ENCODE results near the gene TTN. TPM values are rescaled to one million over a fixed set of nuclear protein-coding genes. Genes with fewer than 3 reads are reported as not detected.

Gene TTN
- total RNA-seq, 3 donors from 2014 or later (not counting 1 experiment from before 2014, with no cell fraction given): 2.5 to 4.2 (median 3.7) TPM

GRCh38 chr2:178477443-178478129 lies 329.6 kb downstream of the TTN start:
- Histone ChIP-seq H3K4me1 (ENCODE audit: control insufficient read depth, insufficient read depth, low read length) (peaks cover 29% of the 10 kb centered on the region), H3K27ac (ENCODE audit: low read length) (peak overlapping the region; percentile 83), H3K36me3 (ENCODE audit: control insufficient read depth, insufficient read depth, low read length) (no peaks in the 10 kb centered on the region), H3K4me3 (ENCODE audit: low read length) (peak overlapping the region; percentile 67), H3K9me3 (ENCODE audit: control insufficient read depth, insufficient read depth, low read length) (no peaks in the 10 kb centered on the region), H3K27me3 (ENCODE audit: control insufficient read depth, insufficient read depth, low read length) (no peaks in the 10 kb centered on the region)
- Mint-ChIP-seq H3K27ac (peak overlapping the region; percentile 97 to 99), H3K27me3 (ENCODE audit: low read depth in 2 of 2) (no peaks in the 10 kb centered on the region), H3K9me3 (no peaks in the 10 kb centered on the region), H3K4me3 (peak overlapping the region; percentile 98), H3K4me1 (peaks cover 33 to 37% of the 10 kb centered on the region in 2 donors), H3K36me3 (no peaks in the 10 kb centered on the region)
- peak in 1 of 2 donors; percentile 9 for DNase-seq
- no peak for ATAC-seq
- no peak for TF ChIP-seq CTCF (IDR thresholded peaks at IDR 0.05)
- WGBS (ENCODE audit: insufficient coverage): 0% methylated on average over 1 of the region's 3 CpGs
- intact Hi-C loops (cut with micrococcal nuclease): loop anchor here (1.0 to 5.0 kb wide), 4 partner anchors 26 to 1530 kb away; partner anchors contain the start of genes CWC22, PJVK and PRKRA

GRCh38 chr2:178476477-178476876 lies 330.7 kb downstream of the TTN start:
- H3K4me3 ChIP-seq (ENCODE audit: low read length): no peak overlapping the region
- H3K9me3 Mint-ChIP-seq: no peaks in the 10 kb centered on the region
- no peak overlapping the region for H3K4me3 Mint-ChIP-seq
- H3K27me3 Mint-ChIP-seq (ENCODE audit: low read depth in 2 of 2): no peaks in the 10 kb centered on the region
- H3K27ac ChIP-seq (ENCODE audit: low read length): no peak overlapping the region
- peaks cover 21% of the 10 kb centered on the region for H3K4me1 ChIP-seq (ENCODE audit: control insufficient read depth, insufficient read depth, low read length)
- no peaks in the 10 kb centered on the region for H3K36me3 Mint-ChIP-seq
- intact Hi-C loops (cut with micrococcal nuclease): loop anchor here (5.0 kb wide), 1 partner anchor 1531 kb away; the partner anchor contains the start of gene CWC22
- H3K9me3 ChIP-seq (ENCODE audit: control insufficient read depth, insufficient read depth, low read length): no peaks in the 10 kb centered on the region
- H3K27me3 ChIP-seq (ENCODE audit: control insufficient read depth, insufficient read depth, low read length): no peaks in the 10 kb centered on the region
- peaks cover 22 to 26% of the 10 kb centered on the region in 2 donors for H3K4me1 Mint-ChIP-seq
- peak overlapping the region in 1 of 2 donors; percentile 15 for H3K27ac Mint-ChIP-seq
- no peak for TF ChIP-seq CTCF (IDR thresholded peaks at IDR 0.05)
- H3K36me3 ChIP-seq (ENCODE audit: control insufficient read depth, insufficient read depth, low read length): no peaks in the 10 kb centered on the region
- DNase-seq (no peak), ATAC-seq (no peak)

Other genes with a start within 250 kb of the TTN start
- gene CCDC141, start 242.7 kb upstream of the TTN start, total RNA-seq: 1 to 10 TPM; 2.0 to 3.1 (median 2.0) TPM